ENCODE results near the gene NSG1.

Gene NSG1

DNA sequence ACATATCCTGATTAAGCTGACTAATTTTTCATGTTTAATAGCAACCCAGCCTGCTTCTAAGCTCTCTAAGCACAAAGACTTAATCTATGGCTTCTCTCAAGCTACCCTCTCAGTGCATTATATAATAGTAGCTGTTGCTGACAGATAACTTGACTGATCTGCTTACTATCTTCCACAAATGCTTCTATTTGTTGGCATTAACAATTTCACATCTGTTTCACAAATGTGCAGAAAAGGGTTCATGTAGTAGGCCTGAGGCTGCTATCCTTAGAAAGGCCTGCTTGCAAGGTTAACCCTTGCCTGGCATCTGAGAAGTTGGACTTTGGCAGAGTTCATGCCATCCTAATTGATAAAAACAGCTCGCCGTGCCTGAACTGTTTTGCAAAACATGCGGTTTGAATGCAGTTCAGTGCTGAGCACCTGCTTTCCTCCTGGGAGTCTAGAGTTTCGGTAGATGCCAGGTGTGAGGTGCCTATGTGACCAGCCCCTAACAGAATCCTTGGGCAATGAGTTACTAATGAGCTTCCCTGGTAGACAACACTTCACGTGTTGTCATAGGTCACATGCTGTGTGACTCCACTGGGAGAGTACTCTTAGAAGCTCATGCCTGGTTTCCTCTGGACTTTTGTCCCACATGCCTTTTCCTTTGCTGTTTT, 68.4 kb downstream of the NSG1 start:
- no peak overlapping the region for H3K4me3 ChIP-seq (ENCODE audit: low read length)
- no peak for DNase-seq (ENCODE audit: low read depth)
- TF ChIP-seq, protein P1, sequence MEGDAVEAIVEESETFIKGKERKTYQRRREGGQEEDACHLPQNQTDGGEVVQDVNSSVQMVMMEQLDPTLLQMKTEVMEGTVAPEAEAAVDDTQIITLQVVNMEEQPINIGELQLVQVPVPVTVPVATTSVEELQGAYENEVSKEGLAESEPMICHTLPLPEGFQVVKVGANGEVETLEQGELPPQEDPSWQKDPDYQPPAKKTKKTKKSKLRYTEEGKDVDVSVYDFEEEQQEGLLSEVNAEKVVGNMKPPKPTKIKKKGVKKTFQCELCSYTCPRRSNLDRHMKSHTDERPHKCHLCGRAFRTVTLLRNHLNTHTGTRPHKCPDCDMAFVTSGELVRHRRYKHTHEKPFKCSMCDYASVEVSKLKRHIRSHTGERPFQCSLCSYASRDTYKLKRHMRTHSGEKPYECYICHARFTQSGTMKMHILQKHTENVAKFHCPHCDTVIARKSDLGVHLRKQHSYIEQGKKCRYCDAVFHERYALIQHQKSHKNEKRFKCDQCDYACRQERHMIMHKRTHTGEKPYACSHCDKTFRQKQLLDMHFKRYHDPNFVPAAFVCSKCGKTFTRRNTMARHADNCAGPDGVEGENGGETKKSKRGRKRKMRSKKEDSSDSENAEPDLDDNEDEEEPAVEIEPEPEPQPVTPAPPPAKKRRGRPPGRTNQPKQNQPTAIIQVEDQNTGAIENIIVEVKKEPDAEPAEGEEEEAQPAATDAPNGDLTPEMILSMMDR (conservative IDR thresholded peaks at IDR 0.05; ENCODE audit: low read depth, low read length), result no peak

DNA sequence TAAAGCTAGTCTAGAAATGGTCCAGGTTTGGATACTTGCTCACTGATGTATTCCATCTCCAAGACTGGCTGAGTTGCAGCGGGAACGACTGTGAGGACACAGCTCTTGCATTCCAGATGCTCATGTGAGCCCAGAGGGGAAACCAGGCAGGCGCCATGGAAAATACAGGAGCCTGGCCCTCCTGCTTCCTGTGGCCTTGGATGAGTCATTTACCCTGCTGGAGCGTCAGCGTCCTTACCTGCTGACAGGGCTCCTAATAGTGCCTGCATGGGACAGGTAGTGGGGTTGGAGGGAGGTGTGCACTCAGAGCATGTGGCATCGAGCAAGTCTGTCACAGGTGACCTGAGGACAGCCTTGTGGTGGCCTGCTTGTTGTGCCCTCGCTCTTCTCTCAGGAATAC, 69.4 kb downstream of the NSG1 start:
- DNase-seq (ENCODE audit: low read depth), result no peak
- TF ChIP-seq, protein P1 (conservative IDR thresholded peaks at IDR 0.05; ENCODE audit: low read depth, low read length), result no peak
- H3K4me3 ChIP-seq (ENCODE audit: low read length), result no peak overlapping the region

DNA sequence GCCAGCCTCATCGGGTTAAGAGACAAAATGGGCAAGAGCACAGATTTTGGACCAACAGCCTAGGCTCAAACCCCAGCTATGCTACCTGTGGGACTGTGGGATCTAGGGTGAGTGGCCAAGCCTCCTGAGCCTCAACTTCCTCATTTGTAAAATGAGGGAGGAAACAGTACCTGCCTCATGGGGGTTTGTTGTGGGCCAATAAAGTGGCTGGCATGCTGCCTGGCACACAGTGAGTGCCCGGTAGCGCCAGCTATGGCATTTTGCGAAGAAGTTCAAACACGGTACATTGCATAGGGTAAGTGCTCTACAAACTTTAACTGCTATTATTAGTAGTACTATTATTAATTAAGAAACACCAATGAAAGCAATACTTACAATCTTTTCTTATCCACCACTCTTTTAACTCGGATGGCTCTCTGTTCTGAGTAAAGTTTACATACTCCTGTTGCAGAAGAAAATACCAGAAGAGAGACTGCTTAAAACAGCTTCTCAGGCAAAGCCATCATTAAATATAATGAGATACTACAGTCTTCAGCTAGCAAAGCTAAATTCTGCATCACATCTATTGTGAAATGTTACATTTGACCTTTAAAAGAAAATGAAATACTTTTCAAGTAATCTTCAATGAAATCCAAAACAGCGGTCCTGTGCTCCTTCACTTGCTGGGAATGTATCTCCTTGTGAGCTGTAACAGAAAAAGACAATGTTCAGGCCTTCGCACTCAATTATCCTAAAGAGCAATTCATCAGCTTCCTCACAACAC, 70.1 kb downstream of the NSG1 start:
- no peak overlapping the region for H3K4me3 ChIP-seq (ENCODE audit: low read length)
- TF ChIP-seq, protein P1 (conservative IDR thresholded peaks at IDR 0.05; ENCODE audit: low read depth, low read length), result no peak
- no peak for DNase-seq (ENCODE audit: low read depth)

DNA sequence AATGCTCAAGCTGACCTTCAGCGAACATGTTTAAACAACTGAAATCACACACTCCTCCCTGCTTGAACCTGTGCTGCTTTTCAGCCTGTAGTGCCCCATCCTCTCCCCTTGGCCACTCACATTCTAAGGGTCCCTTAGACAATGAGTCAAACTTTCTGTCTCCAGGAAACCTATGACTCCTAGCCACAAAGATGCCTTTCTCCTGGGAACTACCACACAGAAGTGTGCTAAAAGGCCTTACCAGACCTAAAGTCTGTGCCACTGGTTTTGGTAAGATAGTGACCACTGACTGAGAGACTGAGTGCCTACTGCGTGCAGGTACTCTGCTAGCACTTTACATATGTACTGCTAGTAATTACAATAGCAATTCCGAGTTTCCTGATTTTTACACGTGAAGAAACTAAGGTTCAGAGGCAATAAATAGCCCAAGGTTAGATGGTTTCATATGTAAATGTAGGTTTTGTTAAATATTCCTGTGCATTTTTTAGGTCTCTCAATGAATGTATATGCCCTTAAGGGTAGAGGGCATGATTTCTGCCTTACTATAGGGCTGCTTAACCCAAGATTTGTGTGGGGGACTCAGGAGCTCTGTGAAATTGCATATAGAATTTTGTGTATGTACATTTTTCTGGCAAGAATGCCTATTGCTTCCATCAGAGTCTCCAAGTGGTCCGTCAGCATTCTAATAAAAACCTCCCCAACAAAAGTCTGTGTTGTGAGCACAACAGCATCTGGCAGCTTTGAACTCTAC, 71.1 kb downstream of the NSG1 start:
- H3K4me3 ChIP-seq (ENCODE audit: low read length), result no peak overlapping the region
- TF ChIP-seq, protein P1 (conservative IDR thresholded peaks at IDR 0.05; ENCODE audit: low read depth, low read length), result no peak
- DNase-seq (ENCODE audit: low read depth), result no peak

DNA sequence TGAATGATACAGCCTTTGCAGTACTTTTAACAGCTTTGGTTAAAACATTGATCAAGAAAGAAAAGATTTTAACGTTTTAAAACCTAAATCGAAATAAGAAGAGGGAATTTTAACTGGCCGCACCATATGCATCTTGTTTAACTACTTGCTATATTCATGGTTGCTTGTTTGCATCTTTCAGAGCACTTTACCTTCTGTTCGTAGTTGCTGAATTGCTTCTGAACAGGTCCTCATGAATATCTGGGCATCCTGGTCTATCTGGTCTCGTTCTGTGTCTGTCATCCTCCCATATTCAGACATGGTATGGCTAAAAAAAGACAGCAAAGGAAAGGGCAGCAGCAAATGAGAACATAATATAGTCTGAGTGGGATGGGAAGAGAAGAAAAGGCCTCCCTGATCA, 72.3 kb downstream of the NSG1 start:
- H3K4me3 ChIP-seq (ENCODE audit: low read length), result no peak overlapping the region
- DNase-seq (ENCODE audit: low read depth), result no peak
- TF ChIP-seq, protein P1 (conservative IDR thresholded peaks at IDR 0.05; ENCODE audit: low read depth, low read length), result no peak

DNA sequence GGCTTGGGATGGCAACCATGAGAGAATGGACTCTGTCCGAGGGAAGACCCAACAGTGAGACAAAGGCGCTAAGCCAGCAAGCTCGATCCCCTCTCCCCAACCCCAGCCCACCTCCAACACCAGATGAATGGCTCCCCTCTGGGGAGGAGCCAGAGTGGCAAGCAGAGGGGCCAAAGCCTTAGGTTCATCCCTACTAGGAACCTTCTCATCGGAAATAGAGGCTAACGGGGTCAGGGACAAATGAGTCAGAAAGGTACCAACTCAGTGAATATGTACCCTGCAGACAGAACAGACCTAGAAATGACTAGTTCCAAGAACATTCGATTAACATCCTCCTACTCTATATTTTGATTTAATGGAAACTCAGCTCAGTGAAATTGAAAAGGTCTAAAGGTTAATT, 73.9 kb downstream of the NSG1 start:
- no peak for DNase-seq (ENCODE audit: low read depth)
- TF ChIP-seq, protein P1 (conservative IDR thresholded peaks at IDR 0.05; ENCODE audit: low read depth, low read length), result no peak
- H3K4me3 ChIP-seq (ENCODE audit: low read length), result no peak overlapping the region

Measured in retinal pigment epithelial cell (primary cell).